Fibroblast of lung (primary cell): ENCODE measurements around the gene SLPI. TPM values are rescaled to one million over a fixed set of nuclear protein-coding genes. Genes with fewer than 3 reads are reported as not detected.

Source experiments
- DNase-seq, 2 donors: peaks; one replicate each; pipeline versions ENCODE4 v3.0.0 to v3.0.0-alpha.2; 2010; ENCODE audit warnings: low read depth in 2 of 2
- H2AFZ ChIP-seq: 2 replicates; pipeline ENCODE4 v1.5.1; 2012; ENCODE audit warnings: low read length, control low read depth, inconsistent platforms
- H3K27ac ChIP-seq: 2 replicates; pipeline ENCODE4 v1.5.1; 2011; ENCODE audit warnings: low read length, control low read depth; ENCODE audit not compliant: insufficient read depth
- H3K27me3 ChIP-seq: 2 replicates; pipeline ENCODE4 v1.5.1; 2011; ENCODE audit warnings: mild to moderate bottlenecking, low read length; ENCODE audit not compliant: control insufficient read depth, insufficient read depth
- H3K36me3 ChIP-seq: 2 replicates; pipeline ENCODE4 v1.5.1; 2011; ENCODE audit warnings: low read length; ENCODE audit not compliant: control insufficient read depth, insufficient read depth
- H3K4me1 ChIP-seq: 2 replicates; pipeline ENCODE4 v1.5.1; 2011; ENCODE audit warnings: low read length; ENCODE audit not compliant: control insufficient read depth, insufficient read depth; ENCODE audit errors: extremely low read depth
- H3K4me2 ChIP-seq: 2 replicates; pipeline ENCODE4 v1.5.1; 2011; ENCODE audit warnings: low read length, control low read depth; ENCODE audit not compliant: insufficient read depth; ENCODE audit errors: extremely low read depth
- H3K4me3 ChIP-seq, 4 experiments: fragments of 200-600 bp in 1 of 4; sonication (generic) in 1 of 4; replicated peaks in 1 of 4; 2 replicates each; pipeline ENCODE4 v1.5.1; 2011 to 2016; ENCODE audit warnings: low read length in 4 of 4, low read depth in 3 of 4, mild to moderate bottlenecking in 3 of 4, control low read depth in 2 of 4, inconsistent platforms in 1 of 4, mixed read lengths in 1 of 4; ENCODE audit not compliant: insufficient read depth in 1 of 4; ENCODE audit errors: control extremely low read depth in 1 of 4
- H3K79me2 ChIP-seq: 2 replicates; pipeline ENCODE4 v1.5.1; 2012; ENCODE audit warnings: mild to moderate bottlenecking, low read length, inconsistent platforms; ENCODE audit not compliant: control insufficient read depth, insufficient read depth
- H3K9ac ChIP-seq: 2 replicates; pipeline ENCODE4 v1.5.1; 2011; ENCODE audit warnings: mild to moderate bottlenecking, low read length, control low read depth; ENCODE audit not compliant: insufficient read depth
- H3K9me3 ChIP-seq: 2 replicates; pipeline ENCODE4 v1.5.1; 2012; ENCODE audit warnings: low read depth, low read length; ENCODE audit not compliant: control insufficient read depth, insufficient read depth
- H4K20me1 ChIP-seq: 2 replicates; pipeline ENCODE4 v1.5.1; 2011; ENCODE audit warnings: low read length; ENCODE audit not compliant: control insufficient read depth, insufficient read depth; ENCODE audit errors: extremely low read depth
- CTCF ChIP-seq, 2 donors: IDR thresholded peaks in 1 of 2; conservative IDR thresholded peaks in 1 of 2; 1 replicate in 1 of 2; 2 replicates in 1 of 2; pipeline ENCODE4 v1.5.1; 2011 to 2012; ENCODE audit warnings: low read length in 2 of 2, control low read depth in 1 of 2, inconsistent platforms in 1 of 2, low read depth in 1 of 2, mild to moderate bottlenecking in 1 of 2
- EZH2 ChIP-seq: IDR thresholded peaks from 2 replicates; pipeline ENCODE4 v1.5.1; 2012; ENCODE audit warnings: low read length, control low read depth, mild to moderate bottlenecking; ENCODE audit errors: missing control alignments
- polyA plus RNA-seq, 2 donors: library from polyadenylated mRNA; depleted of rRNA in 1 of 2; stranded (reverse) in 1 of 2; unstranded in 1 of 2; fragments of >200 nt; gene quantifications; 2 replicates each; pipeline ENCODE4 v1.2.1, GENCODE V29; 2011 to 2012; ENCODE audit warnings: missing spikeins in 1 of 2
- total RNA-seq: library from RNA; depleted of rRNA; stranded (reverse); fragments of >200 nt; gene quantifications from 2 replicates; pipeline ENCODE4 v1.2.1, GENCODE V29; 2014

The SLPI gene
- total and polyA plus RNA-seq, 2 donors (not counting 1 experiment from before 2014, with no cell fraction given) = 0.17 to 3.7 TPM

DNA sequence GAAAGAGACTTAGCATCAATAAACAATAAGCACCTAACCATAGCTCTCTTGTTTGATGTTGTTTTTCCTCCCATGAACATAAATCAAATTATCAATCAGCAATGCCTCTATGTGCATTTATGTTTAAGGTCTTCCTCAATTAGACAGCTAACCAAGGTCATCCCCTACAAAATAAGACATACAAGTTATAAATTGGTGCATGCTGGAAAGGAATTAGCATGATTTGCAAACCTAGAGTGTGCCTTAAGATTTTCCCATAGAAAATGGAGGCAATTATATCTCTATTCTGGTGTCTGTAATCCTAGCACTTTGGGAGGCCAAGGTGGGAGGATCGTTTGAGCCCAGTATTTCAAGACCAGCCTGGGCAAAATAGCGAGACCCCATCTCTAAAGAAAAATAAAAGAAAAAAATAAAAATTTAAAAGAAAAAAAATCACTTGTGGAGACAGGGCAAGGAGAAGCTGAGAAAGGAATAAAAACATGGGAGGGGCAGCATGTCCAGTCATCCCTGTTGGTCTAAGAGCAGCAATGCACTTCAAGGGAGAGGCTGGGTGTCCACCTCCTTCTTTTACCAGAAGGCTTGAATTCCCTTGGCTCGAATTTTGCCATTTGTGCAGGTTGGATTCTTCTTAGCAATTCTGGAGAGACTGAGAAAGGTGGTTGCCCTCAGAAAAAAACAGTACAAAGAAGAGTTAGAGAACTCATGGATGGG is 9.3 kb upstream of the SLPI start:
- Histone ChIP-seq H3K9me3 (no peaks in the 10 kb centered on the region), H2AFZ (no peak overlapping the region)

GRCh38 chr20:45258664-45259063 is 4.3 kb upstream of the SLPI start:
- no peak overlapping the region for H3K9ac ChIP-seq
- H3K4me3 ChIP-seq = no peak overlapping the region
- no peak overlapping the region for H2AFZ ChIP-seq
- H3K4me2 ChIP-seq = no peak overlapping the region
- peaks cover 2% of the 10 kb centered on the region for H3K27me3 ChIP-seq
- no peaks in the 10 kb centered on the region for H3K4me1 ChIP-seq
- H3K36me3 ChIP-seq = no peaks in the 10 kb centered on the region
- H4K20me1 ChIP-seq = no peaks in the 10 kb centered on the region
- H3K79me2 ChIP-seq = no peaks in the 10 kb centered on the region
- no peak overlapping the region for H3K27ac ChIP-seq
- H3K9me3 ChIP-seq = no peaks in the 10 kb centered on the region
- TF ChIP-seq CTCF (conservative IDR thresholded peaks at IDR 0.05 in 1 of 2, IDR thresholded peaks at IDR 0.05 in 1 of 2; ENCODE audit: low read depth in 1 of 2, low read length in 2 of 2) (no peak), EZH2 (no peak)
- DNase-seq = no peak

More for the DNA sequence above, 9.3 kb upstream of the SLPI start:
- Histone ChIP-seq H3K27me3 (peaks cover 5% of the 10 kb centered on the region), H3K36me3 (no peaks in the 10 kb centered on the region), H3K27ac (no peak overlapping the region), H3K4me1 (no peaks in the 10 kb centered on the region), H3K4me2 (no peak overlapping the region), H3K9ac (no peak overlapping the region), H3K4me3 (no peak overlapping the region), H3K79me2 (no peaks in the 10 kb centered on the region), H4K20me1 (no peaks in the 10 kb centered on the region)
- no peak for DNase-seq
- TF ChIP-seq EZH2 (no peak), CTCF (conservative IDR thresholded peaks at IDR 0.05 in 1 of 2, IDR thresholded peaks at IDR 0.05 in 1 of 2; ENCODE audit: low read depth in 1 of 2, low read length in 2 of 2) (no peak)

GRCh38 chr20:45258259-45258658 is 3.9 kb upstream of the SLPI start:
- Histone ChIP-seq H2AFZ (no peak overlapping the region), H3K9me3 (no peaks in the 10 kb centered on the region), H3K4me1 (no peaks in the 10 kb centered on the region), H3K4me3 (no peak overlapping the region), H3K27ac (no peak overlapping the region), H3K27me3 (peaks cover 2% of the 10 kb centered on the region), H3K36me3 (no peaks in the 10 kb centered on the region), H4K20me1 (no peaks in the 10 kb centered on the region), H3K79me2 (no peaks in the 10 kb centered on the region), H3K9ac (no peak overlapping the region), H3K4me2 (no peak overlapping the region)
- no peak for DNase-seq
- TF ChIP-seq CTCF (conservative IDR thresholded peaks at IDR 0.05 in 1 of 2, IDR thresholded peaks at IDR 0.05 in 1 of 2; ENCODE audit: low read depth in 1 of 2, low read length in 2 of 2) = no peak
- no peak for TF ChIP-seq EZH2
